HG03103 (cell line): ENCODE data around the gene C20orf96.

ENCODE experiments used
- ATAC-seq: cut with Tn5 transposase; IDR thresholded peaks from one replicate; pipeline ENCODE4 v1.9.1; 2021; ENCODE audit warnings: low read depth; ENCODE audit not compliant: unreplicated experiment

Gene C20orf96

GRCh38 chr20:312866-313265 lies 22.3 kb upstream of the C20orf96 start:
- no peak for ATAC-seq

DNA sequence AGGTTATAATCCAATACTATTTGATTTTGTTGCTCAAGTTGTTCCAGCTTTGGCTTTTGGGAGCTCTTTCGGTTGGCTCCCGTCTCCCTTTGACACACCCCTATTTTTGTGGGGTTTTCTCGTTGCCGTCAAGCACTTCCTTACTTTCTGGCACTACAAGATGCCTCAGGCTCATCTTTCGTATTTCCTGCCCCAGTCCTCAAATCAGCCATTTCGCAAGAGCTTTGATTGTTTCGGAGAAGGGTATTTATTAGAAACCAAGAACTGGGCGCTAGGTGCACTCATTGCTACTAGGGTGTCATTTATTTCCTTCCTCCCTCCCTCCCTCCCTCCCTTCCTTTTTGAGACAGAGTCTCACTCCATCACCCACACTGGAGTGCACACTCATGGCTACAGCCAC lies 21.5 kb upstream of the C20orf96 start:
- ATAC-seq: no peak

- ATAC-seq: no peak
These were observed 21.1 kb upstream of the C20orf96 start for GRCh38 chr20:311609-312008.

GRCh38 chr20:310645-311044 lies 20.1 kb upstream of the C20orf96 start:
- ATAC-seq: no peak

GRCh38 chr20:309841-310644 lies 19.5 kb upstream of the C20orf96 start:
- ATAC-seq: peak; percentile 90

- no peak for ATAC-seq
These were observed 18.8 kb upstream of the C20orf96 start for GRCh38 chr20:309306-309840.

DNA sequence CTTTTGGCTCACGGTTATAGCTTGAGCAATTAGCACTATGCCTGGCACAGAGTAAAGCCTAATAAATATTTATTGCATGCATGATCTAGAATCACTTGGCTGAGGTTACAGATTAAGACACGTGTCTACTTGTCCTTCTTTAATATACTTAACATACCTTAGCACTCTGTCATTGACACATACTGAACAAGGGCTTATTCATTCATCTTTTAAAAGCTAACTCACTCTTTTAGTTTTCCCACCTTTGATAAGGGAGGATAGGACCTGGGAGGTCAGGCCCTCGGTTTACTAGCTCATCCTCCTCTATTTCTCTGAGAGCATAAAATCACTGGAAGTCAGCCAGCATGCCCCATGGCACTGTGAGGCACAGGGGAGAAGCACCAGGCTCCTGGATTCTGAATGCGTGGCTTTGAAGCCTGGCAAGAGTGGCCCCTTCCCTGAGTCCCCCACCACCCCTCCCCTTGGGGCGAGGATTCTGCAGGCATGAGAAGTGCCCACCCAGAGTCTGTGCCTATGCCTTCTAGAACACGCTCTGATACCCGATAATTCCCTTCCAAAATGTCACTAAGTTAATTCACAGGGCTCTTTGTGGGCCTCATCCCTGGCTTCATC lies 18.0 kb upstream of the C20orf96 start:
- no peak for ATAC-seq

DNA sequence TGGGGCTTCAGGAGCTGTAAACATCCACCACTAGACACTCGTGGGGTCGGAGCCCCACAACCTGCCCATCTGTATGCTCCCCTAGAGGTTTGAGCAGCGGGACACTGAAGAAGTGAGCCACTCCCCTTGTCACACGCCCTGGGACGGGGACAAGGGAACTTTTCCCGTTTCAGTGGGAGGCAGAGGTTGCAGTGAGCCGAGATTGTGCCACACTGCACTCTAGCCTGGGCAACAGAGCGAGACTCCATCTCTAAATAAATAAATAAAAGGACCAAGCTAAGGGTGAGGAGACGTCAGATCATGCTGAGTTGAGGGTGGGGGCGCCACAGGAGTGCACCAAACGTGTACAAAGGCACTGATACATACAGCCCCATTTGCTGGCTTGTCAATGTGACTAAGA lies 15.2 kb upstream of the C20orf96 start:
- no peak for ATAC-seq

DNA sequence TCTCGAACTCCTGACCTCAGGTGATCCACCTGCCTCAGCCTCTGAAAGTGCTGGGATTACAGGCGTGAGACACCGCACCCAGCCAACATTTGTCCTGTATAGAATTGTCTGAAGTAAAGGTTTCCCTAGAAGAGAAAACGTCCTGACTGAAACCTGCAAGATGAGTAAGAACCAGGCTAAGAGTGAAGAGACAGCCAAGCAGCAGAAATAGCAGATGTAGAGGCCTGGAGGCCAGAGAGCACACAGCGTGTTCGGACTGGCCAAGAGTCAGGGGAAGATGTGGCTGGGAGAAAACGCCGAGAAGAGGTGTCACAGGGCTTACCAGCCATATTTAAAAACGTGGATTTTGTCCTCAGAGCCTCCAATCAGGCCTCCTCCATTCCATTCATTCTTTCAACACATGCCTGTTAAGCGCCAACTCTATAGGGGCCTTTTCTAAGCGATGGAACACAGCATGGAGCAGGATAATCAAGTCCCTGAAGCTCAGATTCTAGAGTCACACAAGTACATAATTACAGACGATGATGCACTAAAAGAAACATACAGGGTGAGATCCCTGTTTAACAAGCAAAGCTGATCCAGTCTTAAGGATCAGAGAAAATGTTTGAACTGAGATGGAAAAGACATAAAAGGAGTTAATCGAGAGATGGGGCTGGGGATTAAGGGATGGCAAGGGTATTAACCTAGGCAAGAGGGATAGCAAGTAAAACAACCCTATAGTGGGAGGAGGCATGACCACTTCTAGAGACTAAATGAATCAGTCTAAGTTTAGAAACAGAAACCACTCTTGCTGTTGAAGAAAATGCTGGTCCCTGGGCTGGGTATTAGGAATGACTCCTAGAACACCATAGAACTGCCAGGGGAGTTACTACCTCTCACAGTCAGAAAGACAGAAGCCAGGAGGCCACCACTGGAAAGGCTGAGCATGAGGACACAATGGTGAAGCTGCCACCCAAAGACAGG lies 11.6 kb upstream of the C20orf96 start:
- no peak for ATAC-seq

DNA sequence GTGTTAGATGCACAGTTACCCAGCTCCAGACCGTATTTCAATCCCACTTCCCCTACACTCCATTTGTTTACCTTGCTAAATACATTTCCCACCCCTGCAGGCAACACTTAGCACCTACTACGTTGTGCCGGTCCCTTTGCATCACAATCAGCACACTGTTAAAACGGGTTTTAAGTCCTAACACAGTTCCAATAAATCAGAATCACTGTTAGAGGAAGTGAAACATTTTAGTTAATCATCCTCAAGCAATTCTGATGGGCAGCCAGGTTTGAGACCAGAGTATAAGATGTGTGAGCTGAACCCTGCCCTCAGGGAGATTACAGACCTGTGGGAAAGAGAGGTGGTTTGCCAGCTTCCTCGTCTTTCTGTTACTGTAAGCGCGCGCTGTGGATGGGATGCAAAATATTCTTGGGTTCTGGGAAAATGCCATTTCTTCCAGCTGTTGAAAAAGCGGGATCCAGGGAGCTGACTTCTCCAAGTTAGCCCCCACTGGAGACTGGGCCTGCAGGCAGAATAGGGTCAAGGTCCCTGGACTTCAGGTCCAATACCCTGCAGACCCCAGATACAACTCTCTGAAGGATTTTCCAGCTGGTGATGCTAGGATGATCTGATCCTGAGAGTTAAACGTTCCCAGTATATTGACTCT lies 9.9 kb upstream of the C20orf96 start:
- no peak for ATAC-seq

DNA sequence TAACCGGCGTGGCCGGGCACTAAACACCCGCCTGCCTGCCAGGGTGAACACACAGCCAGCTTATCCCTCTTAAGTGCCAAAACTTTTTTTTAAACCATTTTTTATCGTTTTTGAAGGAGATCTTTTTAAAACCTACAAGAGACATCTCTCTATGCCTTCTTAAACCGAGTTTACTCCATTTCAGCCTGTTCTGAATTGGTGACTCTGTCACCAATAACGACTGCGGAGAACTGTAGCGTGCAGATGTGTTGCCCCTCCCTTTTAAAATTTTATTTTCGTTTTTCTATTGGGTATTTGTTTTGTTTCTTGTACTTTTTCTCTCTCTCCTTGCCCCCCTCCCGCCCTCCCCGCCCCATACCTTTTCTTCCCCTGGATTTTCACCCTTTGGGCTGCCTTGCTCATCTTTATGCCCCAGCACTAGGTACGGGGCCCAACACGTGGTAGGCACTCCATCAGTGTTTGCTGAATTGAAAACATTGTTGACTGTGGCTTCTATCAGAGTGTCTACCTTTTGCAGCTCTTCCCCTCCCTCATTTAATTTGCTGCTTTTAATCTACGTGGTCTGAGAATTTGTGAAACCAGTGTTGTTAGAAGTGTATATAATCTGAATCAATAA lies 8.3 kb upstream of the C20orf96 start:
- ATAC-seq: no peak

GRCh38 chr20:297925-298775 lies 7.6 kb upstream of the C20orf96 start:
- ATAC-seq: peak; percentile 23

DNA sequence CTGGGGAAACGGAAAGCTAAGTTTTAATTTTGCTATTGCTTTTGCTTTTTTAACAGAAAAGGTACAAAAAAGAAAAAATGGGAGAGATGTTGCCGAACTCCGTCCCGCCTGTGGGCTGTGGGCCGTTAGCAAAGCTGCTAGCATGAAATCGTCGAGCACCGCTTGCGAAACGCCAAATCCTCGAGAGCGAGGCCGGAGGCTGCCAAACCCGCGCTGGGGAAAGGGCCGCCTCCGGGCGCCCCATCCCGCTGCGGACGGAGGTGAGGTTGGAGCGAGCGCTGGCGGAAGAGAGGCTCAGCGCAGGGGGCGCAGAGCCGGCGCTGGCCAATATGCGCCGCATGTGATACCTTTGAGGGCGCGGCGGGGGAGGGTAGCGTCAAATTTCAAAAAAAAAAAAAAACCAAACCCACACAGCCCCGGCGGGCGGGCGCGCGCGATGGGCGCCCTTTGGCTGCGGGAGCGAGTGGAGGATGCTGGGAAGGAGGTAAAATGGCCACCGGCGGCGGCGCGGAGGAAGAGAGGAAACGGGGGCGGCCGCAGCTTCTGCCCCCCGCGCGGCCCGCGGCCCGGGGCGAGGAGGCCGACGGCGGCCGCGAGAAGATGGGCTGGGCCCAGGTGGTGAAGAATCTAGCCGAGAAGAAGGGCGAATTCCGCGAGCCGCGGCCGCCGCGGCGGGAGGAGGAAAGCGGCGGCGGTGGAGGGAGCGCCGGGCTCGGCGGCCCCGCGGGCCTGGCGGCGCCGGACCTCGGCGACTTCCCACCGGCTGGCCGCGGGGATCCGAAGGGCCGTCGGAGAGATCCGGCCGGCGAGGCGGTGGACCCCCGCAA lies 6.8 kb upstream of the C20orf96 start, which contains the start of gene ZCCHC3:
ZCCHC3 (plus strand) TSS at position 473 of the 827 bp plus-strand sequence; CDS start at position 490, 17 bp downstream.
- peak; percentile 59 for ATAC-seq

- no peak for ATAC-seq
These were observed 5.3 kb upstream of the C20orf96 start for GRCh38 chr20:295804-296203.

DNA sequence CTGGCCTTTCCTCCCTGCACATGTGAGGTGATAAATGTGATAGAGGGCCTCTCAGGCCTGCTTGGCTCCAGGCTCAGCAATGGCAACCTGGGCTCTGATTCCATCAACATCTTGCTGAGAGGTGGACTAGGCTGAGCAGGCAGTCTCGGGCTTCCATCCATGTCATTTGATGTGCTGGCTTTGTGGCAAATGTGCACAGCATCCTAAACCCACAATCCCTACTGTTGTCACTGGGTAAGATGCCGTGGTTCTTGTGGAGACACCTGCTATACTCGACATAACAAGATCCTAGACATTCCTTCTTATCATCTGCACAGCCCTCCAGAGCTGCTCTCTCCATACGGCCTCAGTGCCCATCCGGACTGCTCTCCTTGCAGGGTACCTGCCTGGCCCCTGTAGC lies 4.1 kb upstream of the C20orf96 start:
- no peak for ATAC-seq

DNA sequence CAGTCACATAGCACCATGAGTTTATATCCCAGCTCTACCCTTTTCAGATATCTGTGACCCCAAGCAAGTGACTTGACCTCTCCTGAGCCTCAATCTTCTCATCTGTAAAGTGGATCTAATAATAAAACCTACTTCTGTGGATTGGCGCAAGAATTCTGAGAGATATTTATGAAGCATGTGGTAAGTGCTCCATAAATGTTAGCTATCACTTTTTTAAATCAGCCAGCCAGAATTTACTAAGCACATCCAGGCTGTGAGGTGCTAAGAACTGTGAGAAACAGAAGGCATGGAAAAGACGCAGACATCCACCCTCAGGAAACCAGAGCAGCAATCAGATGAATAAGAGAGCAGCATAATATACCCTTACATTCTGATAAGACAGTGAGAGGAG lies 862 bp downstream of the C20orf96 start:
- ATAC-seq: no peak

- no peak for ATAC-seq
These were observed 1.4 kb downstream of the C20orf96 start for GRCh38 chr20:288956-289692.
